Ishikawa (cell line): ENCODE measurements around the gene KLK11.

Experiments
- CEBPB ChIP-seq: IDR thresholded peaks from 2 replicates; pipeline ENCODE4 v1.6.1; 2012
- FOXM1 ChIP-seq: IDR thresholded peaks from 2 replicates; pipeline ENCODE4 v1.6.1; 2012; ENCODE audit warnings: low read depth, borderline replicate concordance
- NFIC ChIP-seq: IDR thresholded peaks from 2 replicates; pipeline ENCODE4 v1.6.1; 2012
- RAD21 ChIP-seq: IDR thresholded peaks from 2 replicates; pipeline ENCODE4 v1.6.1; 2012; ENCODE audit warnings: low read depth
- REST ChIP-seq: IDR thresholded peaks from 2 replicates; pipeline ENCODE4 v1.6.1; 2012; ENCODE audit warnings: low read depth, mild to moderate bottlenecking
- YY1 ChIP-seq: IDR thresholded peaks from 2 replicates; pipeline ENCODE4 v1.6.1; 2012; ENCODE audit warnings: low read depth
- ZBTB7A ChIP-seq: IDR thresholded peaks from 2 replicates; pipeline ENCODE4 v1.6.1; 2012; ENCODE audit warnings: low read depth

GRCh38 chr19:51071095-51071405, 44.6 kb upstream of the KLK11 start:
- TF ChIP-seq RAD21 (no peak), REST (no peak), NFIC (no peak), FOXM1 (no peak), CEBPB (no peak), YY1 (no peak), ZBTB7A (no peak)
